NCI-H187 (cell line): Measurements from ENCODE around the gene IFT88.

Experiments
- DNase-seq, 2 experiments: peaks; one replicate each; lab custom pipeline; 2025; lab: John Stamatoyannopoulos, UW

Gene IFT88, protein sequence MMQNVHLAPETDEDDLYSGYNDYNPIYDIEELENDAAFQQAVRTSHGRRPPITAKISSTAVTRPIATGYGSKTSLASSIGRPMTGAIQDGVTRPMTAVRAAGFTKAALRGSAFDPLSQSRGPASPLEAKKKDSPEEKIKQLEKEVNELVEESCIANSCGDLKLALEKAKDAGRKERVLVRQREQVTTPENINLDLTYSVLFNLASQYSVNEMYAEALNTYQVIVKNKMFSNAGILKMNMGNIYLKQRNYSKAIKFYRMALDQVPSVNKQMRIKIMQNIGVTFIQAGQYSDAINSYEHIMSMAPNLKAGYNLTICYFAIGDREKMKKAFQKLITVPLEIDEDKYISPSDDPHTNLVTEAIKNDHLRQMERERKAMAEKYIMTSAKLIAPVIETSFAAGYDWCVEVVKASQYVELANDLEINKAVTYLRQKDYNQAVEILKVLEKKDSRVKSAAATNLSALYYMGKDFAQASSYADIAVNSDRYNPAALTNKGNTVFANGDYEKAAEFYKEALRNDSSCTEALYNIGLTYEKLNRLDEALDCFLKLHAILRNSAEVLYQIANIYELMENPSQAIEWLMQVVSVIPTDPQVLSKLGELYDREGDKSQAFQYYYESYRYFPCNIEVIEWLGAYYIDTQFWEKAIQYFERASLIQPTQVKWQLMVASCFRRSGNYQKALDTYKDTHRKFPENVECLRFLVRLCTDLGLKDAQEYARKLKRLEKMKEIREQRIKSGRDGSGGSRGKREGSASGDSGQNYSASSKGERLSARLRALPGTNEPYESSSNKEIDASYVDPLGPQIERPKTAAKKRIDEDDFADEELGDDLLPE

DNA sequence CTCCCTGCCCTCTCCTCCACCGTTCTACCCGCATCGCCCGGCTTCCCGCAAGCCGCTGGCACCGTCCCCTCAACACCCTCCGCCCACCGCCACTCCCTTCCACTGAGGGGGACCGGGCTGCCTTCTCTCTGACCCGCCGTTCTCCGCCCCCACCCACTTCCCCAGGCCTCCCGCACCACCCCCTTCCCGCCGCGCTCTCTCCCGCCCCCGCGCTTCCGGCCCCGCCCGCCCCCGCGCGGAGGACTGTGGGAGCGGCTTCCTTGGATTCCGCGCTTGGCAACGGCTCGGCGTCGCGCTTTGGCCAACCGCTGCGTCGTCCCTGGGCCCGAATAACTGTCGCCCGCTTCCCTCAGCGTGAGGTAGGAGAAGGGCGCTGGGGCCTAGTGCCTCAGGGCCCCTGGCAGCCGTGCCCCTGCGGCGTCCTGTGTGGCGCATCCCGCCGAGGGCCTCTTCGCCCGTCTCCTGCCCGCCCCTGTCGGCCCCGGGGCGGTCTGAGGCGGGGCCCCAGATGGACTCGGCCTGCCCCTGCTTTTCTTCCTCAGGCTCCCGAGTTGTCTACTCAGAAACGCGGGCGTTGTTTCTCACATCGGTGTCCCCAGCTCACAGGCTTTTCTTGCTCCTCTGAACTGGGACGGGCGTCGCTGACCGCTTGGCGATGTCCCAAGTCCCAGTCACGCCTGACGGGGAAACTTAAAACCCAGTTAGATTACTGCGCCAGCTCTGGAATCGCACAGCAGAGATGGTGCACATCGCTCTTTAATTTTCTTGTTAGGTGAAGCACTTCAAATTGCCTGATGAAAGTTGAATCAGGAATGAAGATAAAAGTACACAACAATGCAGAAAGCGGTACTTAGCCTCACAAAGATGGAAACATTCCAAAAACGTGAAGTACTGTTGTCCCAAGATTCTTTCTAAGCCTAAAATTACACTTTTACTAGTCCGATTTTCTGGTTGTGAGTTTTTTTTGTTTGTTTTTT, at the start of gene IFT88:
TSS of gene IFT88 (plus strand) at position 260 of the 977 bp plus-strand sequence. CDS start 7,229 bp downstream, outside the sequence.
- peak; percentile 19 to 81 for DNase-seq

DNA sequence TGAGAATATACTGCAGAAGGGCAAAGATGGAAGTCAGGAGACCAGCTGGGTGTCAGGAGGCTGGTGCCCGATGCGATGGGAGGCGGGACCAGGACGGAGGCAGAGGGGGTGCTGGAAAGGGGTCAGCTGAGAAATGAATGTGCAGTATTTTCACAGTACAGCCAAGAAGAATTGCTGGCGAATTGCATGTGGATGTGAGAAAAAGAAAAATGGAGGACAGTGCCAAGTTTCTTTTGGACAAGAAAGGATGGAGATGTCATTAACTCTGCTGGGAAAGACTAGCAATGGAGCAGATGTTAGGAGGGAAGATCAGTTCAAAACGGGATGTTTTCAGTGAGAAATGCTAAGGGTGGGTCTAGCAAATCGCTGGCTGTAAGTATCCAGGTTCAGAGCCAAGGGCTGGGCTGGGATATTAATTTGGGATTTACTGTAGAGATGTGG, 48.3 kb upstream of the IFT88 start:
- DNase-seq = no peak

DNA sequence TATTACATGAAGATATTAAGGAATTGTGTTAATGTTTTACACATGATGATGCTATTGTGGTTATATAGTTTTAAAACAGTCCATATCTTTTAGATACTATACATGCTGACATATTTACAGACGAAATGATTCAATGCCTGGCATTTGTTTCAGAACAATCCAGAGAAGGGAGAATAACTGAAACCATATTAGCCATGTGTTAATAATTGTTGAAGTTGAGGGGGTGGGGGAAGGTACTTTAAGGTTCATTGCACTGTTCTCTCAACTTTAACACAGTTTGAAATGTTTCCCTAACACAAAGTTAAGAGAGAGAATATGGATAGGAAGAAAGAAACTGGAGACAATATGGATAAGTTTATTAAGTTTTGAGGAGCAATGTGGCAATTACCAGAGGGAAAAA, 47.1 kb upstream of the IFT88 start:
- no peak for DNase-seq

DNA sequence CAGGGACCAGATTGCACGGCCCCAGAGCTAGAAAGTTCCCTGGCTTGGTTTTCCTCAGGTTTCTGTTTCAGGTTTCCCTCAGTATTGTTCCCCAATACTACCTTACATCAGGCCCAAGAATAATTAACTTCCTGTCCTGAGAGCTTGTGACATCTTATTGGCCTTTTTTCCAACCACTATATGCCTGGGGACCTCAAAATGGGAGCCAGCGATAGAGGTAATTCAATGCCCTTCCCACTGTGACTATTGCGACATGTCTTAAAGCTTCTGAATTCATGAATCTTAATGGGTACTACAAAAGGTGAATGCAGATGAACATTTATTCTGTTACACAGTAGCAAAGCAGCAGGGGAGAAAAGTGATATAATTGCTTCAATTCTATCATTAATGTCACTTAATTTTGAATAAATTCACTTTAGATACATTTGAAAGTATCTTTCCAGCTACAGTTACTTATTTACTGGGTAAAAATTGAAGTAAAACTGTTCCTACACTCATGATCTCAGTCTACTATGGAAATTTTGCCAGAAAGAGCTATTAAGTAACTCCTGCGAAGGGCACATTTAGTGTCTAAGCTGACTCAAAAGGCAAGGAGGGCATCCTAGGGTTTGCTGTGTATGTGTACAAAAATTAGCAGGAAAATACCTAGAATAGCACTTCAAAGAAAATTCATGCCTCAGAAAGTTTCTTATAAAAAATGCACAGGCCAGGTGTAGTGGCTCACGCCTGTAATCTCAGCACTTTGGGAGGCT, 45.4 kb upstream of the IFT88 start:
- no peak for DNase-seq

DNA sequence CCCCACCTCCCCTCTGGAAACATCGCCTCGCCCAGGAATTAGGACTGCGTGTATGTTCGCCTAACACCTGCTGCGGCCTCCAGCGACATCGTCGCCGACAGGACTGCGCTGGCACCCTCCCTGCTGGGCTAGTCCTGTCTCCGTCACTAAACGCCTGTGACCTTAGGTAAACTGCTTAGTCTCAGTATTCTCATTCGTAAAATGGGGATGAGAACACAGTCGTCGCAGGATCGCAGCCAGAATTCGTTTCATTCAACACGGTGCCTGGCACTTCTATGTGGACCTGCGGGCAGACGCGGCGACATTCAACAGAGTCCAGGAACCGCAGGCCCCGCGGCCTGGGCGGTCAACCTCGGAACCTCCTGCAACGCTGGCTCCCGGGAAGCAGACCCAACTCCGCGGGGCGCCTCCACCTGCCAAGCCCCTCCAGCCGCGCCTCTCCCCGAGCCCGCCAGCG, 41.8 kb upstream of the IFT88 start:
- DNase-seq = no peak

DNA sequence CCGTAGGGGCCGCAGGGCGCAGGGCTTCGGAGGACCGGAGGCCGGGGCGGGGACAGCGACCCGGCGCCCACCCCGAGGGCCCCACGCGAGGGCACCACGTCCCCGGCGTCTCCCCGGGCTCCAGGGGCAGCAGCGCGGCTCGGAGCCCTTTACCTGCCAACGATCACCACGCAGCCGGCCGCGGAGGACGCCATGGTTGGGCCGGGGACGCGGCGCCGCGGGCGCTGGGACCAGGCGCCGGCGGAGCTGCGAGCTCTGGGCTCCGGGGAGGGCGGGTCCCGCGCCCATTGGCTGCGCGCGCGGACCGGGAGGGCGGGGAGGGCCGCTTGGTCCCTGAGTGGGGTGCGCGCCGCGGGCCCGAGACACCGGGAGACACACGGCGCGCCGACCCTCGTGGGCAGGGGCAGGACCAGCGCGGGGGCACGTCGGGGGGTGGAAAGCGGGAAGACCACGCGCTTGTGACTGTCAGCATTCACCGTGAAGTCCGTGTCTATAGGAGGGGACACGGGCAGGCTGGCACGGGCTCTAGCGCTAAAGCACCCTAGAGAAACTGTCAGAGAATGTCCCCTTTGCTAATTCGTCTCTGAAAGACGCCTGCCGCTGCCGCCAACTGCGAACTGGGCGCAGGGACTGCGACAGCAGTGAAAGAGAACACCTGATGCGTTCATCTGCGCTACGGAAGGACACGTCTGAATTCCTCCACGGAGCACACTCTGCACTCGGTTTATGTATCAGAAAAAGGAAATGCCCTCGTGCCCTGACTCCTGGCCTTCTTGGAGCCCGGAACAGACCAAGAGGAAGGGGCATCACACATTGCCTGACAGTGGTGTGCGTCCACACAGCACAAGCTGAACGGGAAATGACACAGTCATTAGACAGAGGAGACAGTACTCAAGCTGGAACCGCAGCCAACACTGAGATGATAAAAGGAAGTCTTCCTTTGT, 41.1 kb upstream of the IFT88 start, which contains the start of gene CRYL1:
TSS of gene CRYL1 (minus strand) at position 257 of the 944 bp plus-strand sequence. CDS start at position 194, 63 bp downstream.
- DNase-seq = peak in 1 of 2 experiments; percentile 35

DNA sequence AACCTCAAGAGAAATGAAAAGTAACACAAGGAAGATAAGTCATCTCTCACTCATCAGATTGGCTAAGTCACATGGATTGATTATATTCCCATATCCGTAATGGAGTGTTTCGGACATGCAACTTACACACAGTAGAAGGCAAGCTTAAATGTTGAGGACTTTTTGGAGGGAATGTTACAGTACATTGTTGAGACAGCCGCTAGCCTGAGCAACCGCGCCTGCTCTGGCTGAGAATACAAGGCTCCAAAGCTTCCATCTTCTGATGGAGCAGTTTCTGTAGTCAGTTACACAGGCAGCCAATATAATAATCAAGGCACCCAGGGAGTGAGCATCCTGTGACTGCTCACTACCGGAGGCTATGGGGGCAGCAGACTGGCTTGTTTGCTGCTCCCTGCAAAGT, 40.3 kb upstream of the IFT88 start:
- DNase-seq = no peak

DNA sequence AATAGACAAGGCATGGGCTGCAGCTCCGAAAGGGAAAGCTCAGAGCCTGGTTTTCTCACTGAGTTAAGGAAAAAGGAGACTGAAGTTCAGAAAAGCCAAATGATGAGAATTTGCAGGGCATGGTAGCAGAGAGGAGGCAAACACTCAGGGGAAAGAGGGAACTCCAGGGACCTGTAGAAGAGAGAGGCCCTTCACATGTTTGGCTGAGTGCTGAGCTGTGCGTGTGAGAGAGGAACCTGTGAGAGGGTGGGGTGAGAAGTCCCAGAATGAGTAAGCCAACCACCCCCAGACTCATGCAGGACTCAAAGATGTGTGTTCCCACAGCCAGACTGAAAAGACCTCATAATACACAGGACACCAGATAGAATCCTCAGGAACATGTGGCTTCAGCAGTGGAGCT, 38.5 kb upstream of the IFT88 start:
- no peak for DNase-seq

DNA sequence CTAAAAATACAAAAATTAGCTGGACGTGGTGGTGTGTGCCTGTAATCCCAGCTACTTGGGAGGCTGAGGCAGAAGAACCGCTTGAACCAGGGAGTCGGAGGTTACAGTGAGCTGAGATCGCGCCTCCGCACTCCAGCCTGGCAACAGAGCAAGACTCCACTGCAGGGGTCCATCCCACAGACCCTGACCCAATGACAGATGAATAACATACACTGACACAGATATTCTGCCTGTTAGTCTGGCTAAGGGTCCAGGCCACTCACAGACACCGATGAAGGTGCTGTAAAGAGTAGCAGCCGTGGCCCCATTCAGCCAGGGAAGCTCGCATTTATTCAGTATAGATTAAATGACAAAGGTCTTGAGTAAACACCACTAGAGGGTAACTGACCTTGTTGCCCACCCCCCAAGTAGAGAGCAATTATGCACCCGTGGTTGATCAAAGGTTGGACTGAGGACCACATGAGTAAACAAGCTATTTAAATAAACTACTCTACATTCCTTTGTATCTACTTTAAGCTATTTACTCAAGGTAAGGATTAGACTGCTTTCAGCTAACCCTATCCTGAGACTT, 32.8 kb upstream of the IFT88 start:
- DNase-seq = no peak

DNA sequence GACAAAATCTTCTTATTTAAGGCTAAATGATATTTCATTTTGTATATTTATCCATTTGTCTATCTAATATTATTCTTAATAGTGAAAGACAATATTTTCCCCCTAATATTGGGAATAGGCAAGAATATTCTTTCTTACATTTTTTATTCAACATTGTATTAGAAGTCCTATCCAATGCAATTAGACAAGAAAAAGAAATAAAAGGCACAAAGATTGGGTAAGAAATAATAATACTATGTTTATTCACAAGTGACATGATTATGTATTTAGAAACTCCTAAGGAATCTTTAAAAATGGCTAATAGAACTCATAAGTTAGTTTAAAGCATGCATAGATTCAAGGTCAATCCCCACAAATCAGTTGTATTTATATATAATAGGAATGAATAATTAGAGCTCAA, 30.0 kb upstream of the IFT88 start:
- no peak for DNase-seq

DNA sequence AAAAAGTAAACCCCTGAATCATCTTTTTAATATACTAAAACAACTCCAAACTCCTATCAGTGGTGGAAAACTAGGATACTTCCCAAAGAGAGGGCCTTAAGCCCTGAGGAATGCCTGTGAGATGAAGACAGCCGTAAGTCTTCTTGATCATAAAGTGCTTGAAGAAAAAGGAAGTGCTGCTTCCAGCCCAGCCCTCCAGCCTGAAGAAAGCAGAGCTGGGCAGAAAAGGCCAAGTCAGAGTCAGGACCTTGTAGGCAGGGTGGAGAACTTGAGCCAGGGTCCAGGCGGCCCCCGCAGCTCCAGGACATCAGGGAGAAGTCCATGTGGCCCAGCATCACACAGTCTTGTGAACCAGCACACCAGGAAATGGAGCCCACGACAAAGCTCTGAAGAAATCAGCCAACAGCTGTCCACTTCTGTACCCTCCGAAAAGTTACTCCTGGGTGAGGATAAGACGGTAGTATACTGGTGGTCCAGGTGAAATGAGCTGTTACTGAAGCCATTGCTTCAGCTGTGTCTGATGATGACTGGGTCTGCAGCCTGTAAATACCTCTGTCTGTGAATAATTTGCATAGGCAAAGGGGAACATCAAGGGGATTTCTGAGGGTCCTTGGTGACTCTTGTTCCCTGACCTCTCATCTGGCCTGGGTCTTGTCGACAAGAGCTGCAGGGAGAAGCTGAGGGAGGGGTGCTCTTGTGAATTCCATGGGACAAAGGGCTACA, 22.6 kb upstream of the IFT88 start:
- DNase-seq = no peak

DNA sequence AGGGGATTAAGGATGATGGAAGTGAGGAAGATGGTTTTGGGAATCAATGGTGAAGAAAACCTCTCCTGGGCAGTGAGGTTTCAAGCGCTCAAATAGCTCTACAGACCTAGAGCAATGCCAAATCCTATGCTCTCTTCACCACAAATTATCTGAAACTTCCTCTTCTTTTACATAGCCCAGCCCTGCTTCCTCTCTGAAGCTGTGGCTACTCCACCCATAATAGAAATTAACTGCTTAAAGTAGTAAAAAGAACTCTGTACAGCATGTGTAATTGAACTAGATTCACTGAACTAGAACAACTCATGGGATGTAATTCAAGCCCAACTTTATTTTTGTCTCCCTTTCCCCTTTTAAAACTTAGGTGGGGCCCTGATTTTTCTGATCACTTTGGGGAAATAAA, 20.4 kb upstream of the IFT88 start:
- DNase-seq = no peak

DNA sequence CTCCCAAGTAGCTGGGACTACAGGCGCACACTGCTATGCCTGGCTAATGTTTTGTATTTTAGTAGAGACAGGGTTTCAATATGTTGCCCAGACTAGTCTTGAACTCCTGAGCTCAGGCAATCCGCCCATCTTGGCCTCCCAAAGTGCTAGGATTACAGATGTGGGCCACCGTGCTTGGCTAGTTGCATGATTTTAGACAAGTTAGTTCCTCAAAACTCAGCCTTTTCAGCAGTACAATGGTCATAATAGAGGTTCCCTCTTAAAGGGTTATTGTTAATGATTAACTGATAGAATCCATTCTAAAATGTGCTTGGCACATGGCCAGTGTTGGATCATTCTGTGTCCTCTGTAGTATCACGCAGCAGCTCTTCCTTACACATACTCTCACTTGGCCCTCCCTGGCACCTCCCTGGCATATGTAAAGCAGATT, 19.5 kb upstream of the IFT88 start:
- DNase-seq = no peak

DNA sequence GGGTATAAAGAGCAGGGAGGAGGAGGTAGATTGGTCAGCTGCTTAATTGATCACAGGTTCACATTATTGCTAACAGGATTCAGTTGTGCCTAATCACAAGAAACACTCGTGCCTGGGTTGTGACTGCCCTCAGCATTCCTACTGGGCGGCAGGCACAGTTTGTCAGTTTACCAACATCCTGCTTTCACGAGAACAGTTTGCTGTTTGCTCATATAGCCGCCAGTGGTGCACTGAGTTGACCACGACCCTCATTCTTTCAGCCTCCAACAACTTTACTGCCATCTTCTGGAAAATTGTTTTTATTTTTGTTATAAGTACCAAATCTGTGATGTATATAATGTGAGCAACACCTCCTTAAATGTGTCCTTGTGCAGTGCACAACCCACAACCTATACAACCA, 16.2 kb upstream of the IFT88 start:
- DNase-seq = no peak

DNA sequence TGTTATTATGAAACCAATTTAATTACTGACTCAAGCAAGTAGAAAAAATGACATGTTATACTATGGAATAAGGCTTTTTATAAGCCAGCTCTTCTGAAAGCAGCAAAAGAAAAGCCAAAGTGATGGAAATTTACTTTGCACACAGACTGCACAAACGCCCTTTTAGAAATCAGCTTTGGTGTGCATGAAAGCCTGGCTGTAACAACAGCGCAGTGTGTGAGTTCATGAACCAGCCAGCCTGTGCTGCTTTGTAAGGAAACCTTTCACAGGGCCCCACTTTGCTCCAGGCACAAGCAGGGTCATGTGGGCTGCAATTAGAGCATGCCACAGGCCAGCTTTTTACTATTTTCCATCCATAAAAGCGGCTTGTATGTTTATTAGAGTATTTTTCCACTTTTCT, 13.6 kb upstream of the IFT88 start:
- DNase-seq = no peak

DNA sequence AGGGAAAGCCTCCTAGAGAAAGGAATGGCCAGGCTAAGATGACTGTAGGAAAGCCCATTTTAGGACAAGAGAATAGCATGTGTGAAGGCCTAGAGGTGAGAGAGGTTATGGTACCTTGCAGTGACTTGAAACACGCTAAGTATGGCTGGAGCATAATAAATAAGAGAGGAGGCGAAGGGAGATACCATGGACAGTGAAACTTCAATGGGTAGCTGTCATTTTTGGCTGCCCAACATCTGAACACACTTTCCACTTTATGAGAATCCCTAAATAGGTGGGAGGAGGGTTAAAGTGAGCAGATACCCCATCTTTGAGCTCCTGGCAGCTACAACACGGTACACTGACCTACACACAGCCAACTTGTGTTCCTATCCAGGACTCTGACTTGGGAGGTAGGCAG, 8.0 kb upstream of the IFT88 start:
- no peak for DNase-seq

DNA sequence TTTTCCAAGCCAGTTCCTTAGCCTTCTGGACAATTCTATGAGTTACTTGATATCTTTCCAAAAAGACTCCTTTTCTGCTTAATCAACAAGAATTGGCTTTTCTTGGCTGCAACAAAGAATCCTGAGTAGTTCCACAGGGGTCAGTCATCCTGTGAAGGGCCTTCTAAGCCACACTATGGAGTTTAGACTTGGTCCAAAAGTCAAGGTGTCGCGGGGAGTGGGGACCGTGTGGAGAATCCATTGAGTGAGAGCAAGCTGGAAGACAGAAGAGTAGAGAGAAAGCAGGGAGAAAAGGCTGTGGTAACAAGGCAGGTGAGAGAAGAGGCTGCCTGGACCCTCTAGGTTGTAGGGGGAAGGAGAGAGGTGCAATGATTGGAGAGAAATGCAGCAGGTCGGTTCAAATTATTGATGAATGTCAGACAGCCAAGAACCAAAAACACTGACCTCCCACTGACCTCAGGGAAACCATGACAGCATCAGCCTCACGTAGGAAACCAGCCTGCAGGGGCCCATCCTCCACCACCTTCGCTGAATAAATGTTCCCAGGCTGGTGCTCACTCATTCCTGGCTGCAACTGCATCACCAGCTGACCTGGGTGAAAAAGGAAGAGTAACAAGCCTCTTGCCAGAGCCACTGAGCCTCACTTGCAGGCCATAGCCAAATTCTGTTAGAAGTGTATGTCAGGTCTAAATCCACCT, 7.1 kb upstream of the IFT88 start:
- no peak for DNase-seq

DNA sequence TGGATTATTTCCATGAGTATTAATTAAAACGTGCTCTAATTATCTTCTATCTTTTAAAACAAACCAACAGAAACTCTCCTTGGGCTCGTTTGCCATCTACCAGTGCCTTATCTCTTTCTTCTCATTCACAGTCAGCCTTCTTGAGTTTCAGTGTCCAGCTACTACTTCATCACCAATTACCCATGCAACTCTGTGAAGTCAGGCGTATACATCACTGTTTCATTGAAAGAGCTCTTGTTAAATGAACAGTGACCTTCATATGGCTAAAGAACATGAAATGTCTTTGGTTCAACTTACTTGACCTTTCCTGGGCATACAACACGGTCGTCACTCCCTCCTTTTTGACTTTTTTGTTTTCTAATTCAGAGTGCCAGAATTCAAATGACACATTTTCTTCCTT, 5.2 kb upstream of the IFT88 start:
- DNase-seq = no peak
